ENCODE measurements around the gene GPC3. TPM values are rescaled to one million over a fixed set of nuclear protein-coding genes. Genes with fewer than 3 reads are reported as not detected.

Gene GPC3
- total RNA-seq, 4 donors from 2014 or later, result 1.4 to 5.8 (median 2.7) TPM

DNA sequence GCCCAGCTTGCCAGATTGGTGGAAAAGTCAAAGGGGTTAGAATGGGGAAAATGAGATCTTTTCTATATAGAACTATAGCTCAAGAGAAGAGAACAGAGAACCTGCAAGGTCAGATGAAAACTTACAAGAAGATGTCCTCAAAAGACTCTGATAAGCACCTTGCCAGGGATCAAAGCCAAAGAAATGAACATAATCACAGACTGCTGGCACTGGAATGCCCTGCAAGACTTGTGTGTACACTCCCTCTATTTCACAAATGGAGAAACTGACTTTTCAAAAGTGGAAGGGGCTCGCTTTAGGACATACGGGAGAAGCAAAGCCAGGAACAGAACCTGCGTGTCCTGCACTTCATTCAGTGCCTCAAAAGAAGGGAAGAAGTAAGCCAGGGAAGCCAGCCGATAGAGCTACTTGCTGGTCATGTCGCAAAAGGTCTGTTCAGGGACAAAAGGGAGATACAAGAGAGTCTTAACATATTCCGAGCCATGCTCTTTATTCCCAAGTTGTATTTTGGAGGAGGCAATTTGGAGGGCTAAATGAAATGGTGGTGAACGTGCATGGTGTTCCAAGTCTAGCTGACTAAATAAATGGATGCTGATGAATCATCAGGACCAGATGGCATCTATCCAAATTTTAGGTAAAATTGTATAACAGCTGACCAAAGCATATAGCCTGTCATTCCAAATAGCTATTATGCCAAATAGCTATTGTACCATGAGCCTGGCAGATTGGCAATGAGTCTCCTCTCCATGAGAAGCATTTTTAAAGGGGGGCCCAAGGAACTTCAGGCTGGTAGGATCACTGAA is 394.5 kb downstream of the GPC3 start:
- Histone ChIP-seq H3K4me1 (no peaks in the 10 kb centered on the region), H3K27ac (no peak overlapping the region), H3K9me3 (no peaks in the 10 kb centered on the region), H3K4me3 (no peak overlapping the region), H3K27me3 (no peaks in the 10 kb centered on the region), H3K36me3 (no peaks in the 10 kb centered on the region)
- no peak for TF ChIP-seq POLR2A (IDR thresholded peaks at IDR 0.05)
- no peak for TF ChIP-seq CTCF (IDR thresholded peaks at IDR 0.05 in 4 of 5, conservative IDR thresholded peaks at IDR 0.05 in 1 of 5)
- DNase-seq (no peak), ATAC-seq (no peak)
- intact Hi-C loops (cut with DNase I; ENCODE audit: low total_unique reads) (no loop called here), in situ Hi-C loops (cut with MboI; ENCODE audit: low sequenced_read_pairs in 4 of 4) (no loop called here)

DNA sequence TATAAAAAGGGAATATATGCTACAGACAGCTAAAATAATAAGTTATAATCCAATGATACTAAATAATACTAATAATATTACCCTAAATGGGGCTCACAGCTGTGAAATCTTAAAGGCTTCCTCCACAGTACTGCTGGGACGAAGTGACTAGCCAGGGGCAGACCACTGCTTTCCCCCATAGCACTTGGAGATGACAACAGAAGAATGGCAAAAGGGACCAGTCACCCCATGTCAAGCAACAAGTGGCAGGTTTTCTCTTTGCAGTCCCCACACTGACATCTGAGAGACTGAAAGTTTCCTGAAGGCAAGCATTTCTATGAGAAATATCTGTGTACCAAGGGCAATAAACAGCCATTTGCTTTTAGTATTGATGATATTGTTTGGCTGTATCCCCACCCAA is 396.6 kb downstream of the GPC3 start:
- no peaks in the 10 kb centered on the region for H3K27me3 ChIP-seq
- intact Hi-C loops (cut with DNase I; ENCODE audit: low total_unique reads), result no loop called here
- DNase-seq (no peak), ATAC-seq (no peak)
- no peaks in the 10 kb centered on the region for H3K9me3 ChIP-seq
- H3K27ac ChIP-seq, result no peak overlapping the region
- no peaks in the 10 kb centered on the region for H3K36me3 ChIP-seq
- no peaks in the 10 kb centered on the region for H3K4me1 ChIP-seq
- in situ Hi-C loops (cut with MboI; ENCODE audit: low sequenced_read_pairs in 4 of 4), result no loop called here
- TF ChIP-seq CTCF (IDR thresholded peaks at IDR 0.05 in 4 of 5, conservative IDR thresholded peaks at IDR 0.05 in 1 of 5), result no peak
- no peak for TF ChIP-seq POLR2A (IDR thresholded peaks at IDR 0.05)
- H3K4me3 ChIP-seq, result no peak overlapping the region

GRCh38 chrX:133587818-133588217 is 397.6 kb downstream of the GPC3 start:
- Histone ChIP-seq H3K27me3 (no peaks in the 10 kb centered on the region), H3K4me1 (no peaks in the 10 kb centered on the region), H3K4me3 (no peak overlapping the region), H3K9me3 (no peaks in the 10 kb centered on the region), H3K36me3 (no peaks in the 10 kb centered on the region), H3K27ac (no peak overlapping the region)
- no peak for ATAC-seq
- TF ChIP-seq POLR2A (IDR thresholded peaks at IDR 0.05), result no peak
- no peak for TF ChIP-seq CTCF (IDR thresholded peaks at IDR 0.05 in 4 of 5, conservative IDR thresholded peaks at IDR 0.05 in 1 of 5)
- DNase-seq, result no peak
- intact Hi-C loops (cut with DNase I; ENCODE audit: low total_unique reads) (no loop called here), in situ Hi-C loops (cut with MboI; ENCODE audit: low sequenced_read_pairs in 4 of 4) (no loop called here)

- Histone ChIP-seq H3K4me3 (no peak overlapping the region), H3K27me3 (no peaks in the 10 kb centered on the region), H3K27ac (no peak overlapping the region), H3K9me3 (no peaks in the 10 kb centered on the region), H3K4me1 (no peaks in the 10 kb centered on the region), H3K36me3 (no peaks in the 10 kb centered on the region)
- no peak for TF ChIP-seq CTCF (IDR thresholded peaks at IDR 0.05 in 4 of 5, conservative IDR thresholded peaks at IDR 0.05 in 1 of 5)
- no peak for TF ChIP-seq POLR2A (IDR thresholded peaks at IDR 0.05)
- no peak for DNase-seq
- in situ Hi-C loops (cut with MboI; ENCODE audit: low sequenced_read_pairs in 4 of 4), result no loop called here
- no peak for ATAC-seq
- intact Hi-C loops (cut with DNase I; ENCODE audit: low total_unique reads), result no loop called here
These were observed 398.3 kb downstream of the GPC3 start for GRCh38 chrX:133587071-133587470.

GRCh38 chrX:133586443-133586842 is 399.0 kb downstream of the GPC3 start:
- intact Hi-C loops (cut with DNase I; ENCODE audit: low total_unique reads) (no loop called here), in situ Hi-C loops (cut with MboI; ENCODE audit: low sequenced_read_pairs in 4 of 4) (no loop called here)
- Histone ChIP-seq H3K4me3 (no peak overlapping the region), H3K4me1 (no peaks in the 10 kb centered on the region), H3K36me3 (no peaks in the 10 kb centered on the region), H3K27ac (no peak overlapping the region), H3K9me3 (no peaks in the 10 kb centered on the region), H3K27me3 (no peaks in the 10 kb centered on the region)
- no peak for TF ChIP-seq POLR2A (IDR thresholded peaks at IDR 0.05)
- TF ChIP-seq CTCF (IDR thresholded peaks at IDR 0.05 in 4 of 5, conservative IDR thresholded peaks at IDR 0.05 in 1 of 5), result no peak
- ATAC-seq (no peak), DNase-seq (no peak)
